A673 (cell line): ENCODE results near the gene LHFPL6. TPM values are rescaled to one million over a fixed set of nuclear protein-coding genes. Genes with fewer than 3 reads are reported as not detected.

ENCODE experiments used
- BruUV-seq: library from RNA; stranded (reverse); fragments of 400-500 nt; replicated peaks from 2 replicates; lab custom pipeline; 2021; lab: Mats Ljungman, UMichigan
- CTCF ChIA-PET: fragments of 300-600 bp; sonication (Branson Sonifier 250); formaldehyde crosslinking; loops from one replicate; lab custom pipeline; 2022; ENCODE audit warnings: antibody characterized with exemption; lab: Charles Lee
- POLR2A ChIA-PET: fragments of 300-600 bp; sonication (Branson Sonifier 250); formaldehyde crosslinking; loops from one replicate; lab custom pipeline; 2022; ENCODE audit warnings: antibody characterized with exemption; ENCODE audit not compliant: low non-redundant PET; lab: Charles Lee
- DNase-seq: peaks from one replicate; pipeline ENCODE4 v3.0.0-alpha.2; 2015; ENCODE audit warnings: low spot score
- H3K27ac ChIP-seq: fragments of 200-600 bp; sonication (generic); 2 replicates; pipeline ENCODE4 v1.5.1; 2016; ENCODE audit warnings: mixed run types, low read depth, mild to moderate bottlenecking, mixed read lengths, antibody characterized with exemption, low read length; ENCODE audit not compliant: poor library complexity, severe bottlenecking
- H3K27me3 ChIP-seq: fragments of 200-600 bp; sonication (generic); replicated peaks from 2 replicates; pipeline ENCODE4 v1.6.1; 2017; ENCODE audit warnings: mixed run types, low read depth, mild to moderate bottlenecking, mixed read lengths, antibody characterized with exemption, low read length; ENCODE audit not compliant: insufficient read depth, poor library complexity
- H3K36me3 ChIP-seq: fragments of 200-600 bp; sonication (generic); 2 replicates; pipeline ENCODE4 v1.6.1; 2016; ENCODE audit warnings: mixed run types, mild to moderate bottlenecking, mixed read lengths, antibody characterized with exemption, low read length; ENCODE audit not compliant: insufficient read depth, poor library complexity, severe bottlenecking
- H3K4me1 ChIP-seq: fragments of 200-600 bp; sonication (generic); 2 replicates; pipeline ENCODE4 v1.6.1; 2017; ENCODE audit warnings: mixed run types, mild to moderate bottlenecking, mixed read lengths, antibody characterized with exemption, low read length; ENCODE audit not compliant: insufficient read depth, poor library complexity, severe bottlenecking
- H3K4me3 ChIP-seq: fragments of 200-600 bp; sonication (generic); 2 replicates; pipeline ENCODE4 v1.5.1; 2016; ENCODE audit warnings: low read depth, mixed run types, mild to moderate bottlenecking, mixed read lengths, low read length; ENCODE audit not compliant: poor library complexity, severe bottlenecking
- H3K9me3 ChIP-seq: fragments of 200-600 bp; sonication (generic); 2 replicates; pipeline ENCODE4 v1.6.1; 2016; ENCODE audit warnings: mixed run types, low read depth, mild to moderate bottlenecking, mixed read lengths, antibody characterized with exemption, low read length; ENCODE audit not compliant: poor library complexity, severe bottlenecking
- CTCF ChIP-seq: fragments of 300-800, 200-600 bp; sonication (generic); conservative IDR thresholded peaks from 2 replicates; pipeline ENCODE4 v1.5.1; 2017; ENCODE audit warnings: low read depth, mild to moderate bottlenecking, antibody characterized with exemption, low read length, moderate library complexity, mixed read lengths
- EZH2 ChIP-seq: fragments of 200-600 bp; sonication (generic); IDR thresholded peaks from 2 replicates; pipeline ENCODE4 v1.6.1; 2017; ENCODE audit warnings: borderline replicate concordance, low read depth, mild to moderate bottlenecking, mixed read lengths, antibody characterized with exemption, low read length; ENCODE audit not compliant: poor library complexity, severe bottlenecking
- intact Hi-C: fragments of 100-400 bp; cut with micrococcal nuclease; formaldehyde crosslinking; loops from one replicate; pipeline ENCODE4 v1.10.0; 2022; ENCODE audit not compliant: unreplicated experiment
- total RNA-seq: library from RNA; stranded (reverse); gene quantifications from 2 replicates; pipeline ENCODE4 v1.2.3, GENCODE V29; 2021

Gene LHFPL6
- total RNA-seq, 1 experiment from 2014 or later: 63.9 TPM

DNA sequence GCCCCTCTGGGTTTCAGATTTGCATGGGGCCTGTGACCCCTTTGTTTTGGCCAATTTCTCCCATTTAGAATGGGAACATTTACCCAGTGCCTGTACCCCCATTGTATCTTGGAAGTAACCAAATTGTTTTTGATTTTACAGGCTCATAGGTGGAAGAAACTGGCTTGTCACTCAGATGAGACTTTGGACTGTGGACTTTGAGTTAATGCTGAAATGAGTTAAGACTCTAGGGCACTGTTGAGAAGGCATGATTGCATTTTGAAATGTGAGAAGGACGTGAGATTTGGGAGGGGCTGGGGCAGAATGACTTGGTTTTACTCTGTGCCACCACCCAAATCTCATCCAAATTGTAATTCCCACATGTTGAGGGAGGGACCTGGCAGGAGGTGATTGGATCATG is 306.0 kb downstream of the LHFPL6 start:
- TF ChIP-seq CTCF: no peak
- TF ChIP-seq EZH2: no peak
- H3K9me3 ChIP-seq: no peaks in the 10 kb centered on the region
- ChIA-PET CTCF (no interaction called here), POLR2A (no interaction called here)
- no peaks in the 10 kb centered on the region for H3K27me3 ChIP-seq
- DNase-seq: no peak
- H3K36me3 ChIP-seq: no peaks in the 10 kb centered on the region
- BruUV-seq: no TSS peak
- H3K4me1 ChIP-seq: no peaks in the 10 kb centered on the region
- H3K4me3 ChIP-seq: no peak overlapping the region
- intact Hi-C loops: no loop called here
- H3K27ac ChIP-seq: no peak overlapping the region

DNA sequence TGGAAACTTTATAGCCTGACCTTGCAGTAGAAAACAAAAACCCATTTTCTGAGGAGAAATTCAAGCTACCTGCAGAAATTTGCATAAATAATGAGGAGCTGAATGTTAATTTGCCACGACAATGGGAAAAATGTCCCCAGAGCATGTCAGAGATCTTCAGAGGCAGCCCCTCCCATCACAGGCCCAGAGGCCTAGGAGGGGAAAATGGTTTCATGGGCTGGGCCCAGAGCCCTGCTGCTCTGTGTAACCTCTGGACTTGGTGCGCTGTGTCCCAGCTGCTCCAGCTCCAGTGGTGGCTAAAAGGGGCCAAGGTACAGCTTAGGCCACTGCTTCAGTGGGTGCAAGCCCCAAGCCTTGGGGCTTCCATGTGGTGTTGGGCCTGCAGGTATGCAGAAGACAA is 306.8 kb downstream of the LHFPL6 start:
- Histone ChIP-seq H3K27me3 (no peaks in the 10 kb centered on the region), H3K4me1 (no peaks in the 10 kb centered on the region), H3K4me3 (no peak overlapping the region), H3K36me3 (no peaks in the 10 kb centered on the region), H3K27ac (no peak overlapping the region), H3K9me3 (no peaks in the 10 kb centered on the region)
- BruUV-seq: no TSS peak
- POLR2A ChIA-PET: no interaction called here
- CTCF ChIA-PET: no interaction called here
- intact Hi-C loops: no loop called here
- no peak for TF ChIP-seq EZH2
- no peak for TF ChIP-seq CTCF
- DNase-seq: no peak

Other genes with a start within 250 kb of the LHFPL6 start
- gene COG6, start 52.5 kb upstream of the LHFPL6 start, total RNA-seq: 33.6 and 41.9 TPM in 2 replicates